DMS53 (cell line): ENCODE measurements around the gene CLMN.
"Not testable (repeated sequence)": the region's sequence is repeated elsewhere in the genome, so short reads cannot be mapped to it uniquely, and the experiment has no call there.

Experiments used
- DNase-seq: peaks from one replicate; lab custom pipeline; 2025; lab: John Stamatoyannopoulos, UW

CLMN gene

DNA sequence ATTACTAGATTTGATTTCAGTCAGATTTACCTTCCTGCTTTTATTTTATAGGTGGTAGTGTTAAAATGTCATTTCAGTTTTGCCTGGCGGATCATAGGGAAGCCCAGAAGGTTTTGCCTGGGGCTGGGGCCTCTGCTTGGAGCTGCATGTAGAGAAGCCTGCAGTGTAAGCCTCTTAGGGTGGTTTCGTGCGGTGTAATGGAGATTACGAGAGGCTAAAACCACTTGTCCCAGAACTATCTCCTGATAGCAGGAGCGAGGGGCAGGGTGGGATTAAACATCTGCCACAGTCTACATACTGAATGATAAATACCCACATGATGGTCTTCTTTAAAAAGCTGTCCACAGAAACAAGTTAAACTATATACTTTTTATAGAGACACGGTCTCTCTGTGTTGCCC is 127.4 kb downstream of the CLMN start:
- no peak for DNase-seq

DNA sequence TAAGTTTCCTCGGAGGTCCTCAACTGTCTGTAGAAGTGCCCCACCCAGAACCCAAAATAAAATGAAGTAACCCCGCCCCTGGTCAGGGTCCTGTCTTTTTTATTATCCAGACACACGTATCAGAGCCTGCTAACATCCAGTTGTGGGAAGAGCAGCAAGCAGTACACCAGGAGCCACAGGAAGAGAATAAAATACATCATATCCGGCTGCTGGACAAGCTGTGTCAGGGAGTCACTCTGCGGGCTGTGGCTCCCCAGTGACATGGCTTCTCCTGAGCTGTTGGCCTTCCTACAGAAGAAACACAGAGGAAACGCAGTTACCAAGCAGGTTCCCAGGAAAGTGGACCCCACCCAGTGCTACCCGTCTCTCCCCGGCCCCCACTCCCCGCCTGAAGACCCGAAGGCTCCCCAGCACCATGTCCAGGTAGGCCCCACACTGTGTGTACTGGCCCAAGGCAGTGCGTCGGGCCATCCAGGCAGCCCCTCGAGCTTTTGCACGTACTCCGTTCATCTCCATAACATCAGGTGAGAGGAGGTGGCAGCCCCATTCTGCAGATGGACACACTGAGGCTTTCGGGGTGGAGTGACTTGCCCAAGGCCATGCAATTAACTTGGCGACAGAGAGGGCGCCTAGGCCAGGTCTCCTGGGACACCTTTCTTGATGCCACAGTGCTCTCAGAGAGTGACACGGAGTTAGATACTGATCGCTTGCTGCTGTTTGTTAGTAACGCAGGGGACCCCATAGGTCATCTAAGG is 128.1 kb downstream of the CLMN start:
- DNase-seq: no peak

DNA sequence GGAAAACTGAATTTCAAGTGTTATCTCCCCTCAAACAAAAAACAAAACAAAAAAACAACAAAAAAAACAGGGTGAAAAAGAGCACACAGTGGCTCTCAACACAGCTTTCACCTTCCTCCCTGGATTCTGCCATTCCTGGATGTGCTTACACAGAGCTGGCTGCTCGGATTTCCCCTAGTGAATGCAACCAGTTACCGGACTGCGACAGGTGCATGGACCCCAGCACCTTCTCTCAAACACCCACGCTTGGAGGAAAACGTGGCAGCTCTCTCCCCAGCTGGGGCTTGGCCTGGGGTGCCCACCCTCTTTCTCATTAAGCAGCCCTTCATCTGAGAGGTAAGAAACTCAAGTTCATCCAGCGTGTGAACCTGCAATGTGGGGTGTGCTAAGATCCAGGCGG is 128.9 kb downstream of the CLMN start:
- no peak for DNase-seq

DNA sequence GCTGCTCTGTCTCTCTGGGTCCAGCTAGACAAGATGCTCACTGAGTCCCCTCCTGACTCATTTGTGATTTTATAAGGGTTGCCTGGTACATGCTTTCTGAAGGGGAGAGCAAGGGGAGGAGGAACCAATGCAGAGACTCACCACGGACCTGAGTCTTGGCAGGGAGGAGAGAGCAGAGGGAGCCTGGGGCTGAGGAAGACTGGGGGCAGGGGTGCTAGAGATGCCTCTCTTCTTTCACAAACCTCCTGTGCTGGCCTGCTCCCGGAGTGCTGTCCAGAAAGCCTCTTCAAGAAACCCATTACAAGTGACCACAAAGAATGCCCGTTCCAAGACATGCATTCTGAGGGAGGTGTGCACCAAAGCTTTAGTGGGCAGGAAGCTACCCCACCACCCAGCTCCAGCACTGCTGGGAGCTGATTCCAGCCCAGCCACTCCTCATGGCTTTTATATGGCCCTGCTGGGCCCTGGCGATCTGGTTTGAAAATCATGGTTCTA is 129.3 kb downstream of the CLMN start:
- DNase-seq: no peak

DNA sequence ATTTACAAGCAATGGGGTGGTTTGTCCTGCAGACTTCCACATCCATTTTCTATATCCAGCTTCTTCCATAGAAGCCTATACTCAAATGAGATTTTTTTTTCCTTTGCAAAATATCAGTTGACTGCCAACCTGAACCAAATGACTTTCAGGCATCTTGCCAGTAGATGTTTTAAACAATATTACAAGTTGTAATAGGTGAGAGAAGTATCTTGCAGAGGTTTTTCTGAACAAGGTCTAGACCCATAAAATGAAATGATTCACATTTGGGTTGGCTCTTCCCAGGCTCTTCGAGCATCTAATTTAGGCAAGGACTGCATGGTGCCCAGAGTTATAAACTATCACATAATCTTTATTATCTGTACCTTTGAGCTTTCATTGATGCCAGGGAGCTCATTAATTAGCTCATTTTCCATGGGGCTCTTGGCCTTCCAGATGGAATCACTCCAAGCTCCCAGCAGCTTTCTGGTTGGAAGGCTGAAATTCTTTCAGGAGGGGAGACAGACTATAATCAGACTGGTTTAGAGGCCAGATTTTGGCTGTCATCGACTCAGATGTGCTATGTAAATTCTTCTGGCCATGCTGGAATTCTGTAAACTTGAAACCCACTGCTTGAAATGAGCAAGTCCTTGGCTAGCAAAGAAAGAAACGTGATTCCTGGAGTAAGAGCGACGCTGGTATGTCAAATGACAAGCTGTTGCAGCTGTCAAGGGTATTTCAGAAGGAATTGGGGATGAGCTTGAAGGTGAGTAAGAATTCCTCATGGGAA is 130.2 kb downstream of the CLMN start:
- no peak for DNase-seq

DNA sequence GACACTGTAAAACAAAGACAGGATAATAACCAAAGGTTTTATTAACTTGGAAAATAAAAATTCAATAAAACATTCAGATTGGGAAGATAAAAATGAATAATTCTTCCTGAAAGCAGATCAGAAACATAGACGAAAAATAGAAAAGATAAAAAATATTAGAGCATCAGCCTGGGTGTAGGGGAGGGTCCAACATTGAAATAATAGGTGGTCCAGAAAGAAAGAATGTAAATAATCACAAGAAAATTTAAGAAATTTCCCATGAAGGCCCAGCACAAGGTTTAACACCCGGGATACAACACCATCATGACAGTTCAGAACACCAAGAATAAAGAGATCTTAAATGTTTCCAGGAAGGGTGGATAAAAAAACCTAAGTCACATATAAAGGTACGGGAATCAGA is 131.3 kb downstream of the CLMN start:
- no peak for DNase-seq

DNA sequence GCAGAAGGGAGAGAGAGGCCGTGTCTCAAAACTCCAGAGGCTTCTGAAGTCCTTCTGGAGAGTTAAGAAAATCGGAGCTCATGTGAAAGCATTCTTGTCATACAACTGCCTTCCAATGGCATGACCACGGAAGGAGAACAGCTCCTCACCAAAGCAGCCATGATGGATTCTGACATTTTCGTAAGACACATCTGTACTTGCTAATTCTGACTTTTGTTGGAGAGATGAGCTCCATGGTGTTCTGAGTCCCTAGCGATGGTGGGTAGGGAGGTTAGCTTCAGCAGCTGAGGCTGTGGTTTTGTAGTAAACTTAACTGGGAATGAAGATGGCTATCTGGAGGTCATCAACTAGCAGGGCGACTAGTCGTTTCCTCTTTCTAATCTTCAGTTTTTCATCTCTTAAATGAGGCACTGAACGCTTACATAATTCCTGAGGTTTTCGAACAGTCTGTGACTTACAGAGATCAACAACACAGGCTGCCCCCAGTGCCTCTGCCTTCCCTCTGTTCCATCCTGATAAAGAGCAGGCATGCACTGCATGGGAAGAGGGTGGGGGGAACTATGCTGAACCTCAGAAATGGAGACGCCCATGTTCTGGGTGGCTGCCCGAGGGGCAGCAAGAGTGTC is 133.8 kb downstream of the CLMN start:
- no peak for DNase-seq

DNA sequence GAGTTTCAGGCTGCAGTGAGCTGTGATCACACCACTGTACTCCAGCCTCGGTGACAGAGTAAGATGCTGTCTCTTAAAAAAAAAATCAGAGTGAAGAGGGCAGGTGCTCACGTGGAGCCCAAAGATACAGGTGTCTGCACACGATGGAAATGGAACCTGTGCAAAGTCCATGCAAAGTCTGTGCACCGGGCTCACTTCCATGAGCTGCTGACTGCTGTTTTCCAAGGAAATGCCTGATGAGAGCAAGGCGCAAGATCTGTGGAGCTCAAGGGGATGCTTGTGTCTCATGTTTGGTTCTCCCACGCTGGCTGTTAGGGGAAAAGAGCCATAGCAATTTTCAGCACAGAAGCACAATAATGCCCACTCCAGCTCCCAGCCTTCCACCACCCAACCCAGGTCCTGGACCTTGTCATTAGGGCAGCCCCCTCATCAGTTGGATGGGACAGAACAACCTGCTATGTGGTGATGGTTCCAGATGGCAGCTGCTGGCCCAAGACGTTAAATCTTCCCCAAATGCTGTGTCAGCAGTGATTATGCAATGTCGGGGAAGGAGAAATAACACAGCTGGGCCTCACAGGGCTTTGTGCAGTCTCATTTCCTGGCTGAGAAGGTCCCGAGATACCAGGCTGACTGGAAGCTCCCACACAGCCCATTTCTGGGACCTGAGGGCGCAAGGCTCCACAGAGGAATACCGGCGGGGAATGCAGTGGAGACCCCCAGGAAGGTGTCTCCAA is 134.5 kb downstream of the CLMN start:
- no peak for DNase-seq

DNA sequence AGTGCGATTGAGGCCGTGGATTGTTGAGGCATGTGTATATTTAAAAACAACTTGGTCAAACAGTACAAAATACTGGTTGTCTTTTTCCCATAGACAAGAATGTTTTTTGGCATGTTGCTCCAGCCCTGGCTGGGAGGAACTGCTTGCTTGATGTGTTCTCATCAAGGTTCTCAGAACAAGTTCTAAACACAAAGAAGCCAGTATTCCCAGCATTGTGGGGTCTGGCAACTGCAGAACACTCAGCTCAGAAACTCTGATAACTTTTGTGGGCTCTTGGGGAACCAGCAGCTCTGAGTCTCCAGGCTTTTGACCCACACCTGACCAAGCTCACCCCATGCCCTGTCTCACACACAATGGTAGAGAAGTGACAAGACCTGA is 135.3 kb downstream of the CLMN start:
- DNase-seq: no peak

DNA sequence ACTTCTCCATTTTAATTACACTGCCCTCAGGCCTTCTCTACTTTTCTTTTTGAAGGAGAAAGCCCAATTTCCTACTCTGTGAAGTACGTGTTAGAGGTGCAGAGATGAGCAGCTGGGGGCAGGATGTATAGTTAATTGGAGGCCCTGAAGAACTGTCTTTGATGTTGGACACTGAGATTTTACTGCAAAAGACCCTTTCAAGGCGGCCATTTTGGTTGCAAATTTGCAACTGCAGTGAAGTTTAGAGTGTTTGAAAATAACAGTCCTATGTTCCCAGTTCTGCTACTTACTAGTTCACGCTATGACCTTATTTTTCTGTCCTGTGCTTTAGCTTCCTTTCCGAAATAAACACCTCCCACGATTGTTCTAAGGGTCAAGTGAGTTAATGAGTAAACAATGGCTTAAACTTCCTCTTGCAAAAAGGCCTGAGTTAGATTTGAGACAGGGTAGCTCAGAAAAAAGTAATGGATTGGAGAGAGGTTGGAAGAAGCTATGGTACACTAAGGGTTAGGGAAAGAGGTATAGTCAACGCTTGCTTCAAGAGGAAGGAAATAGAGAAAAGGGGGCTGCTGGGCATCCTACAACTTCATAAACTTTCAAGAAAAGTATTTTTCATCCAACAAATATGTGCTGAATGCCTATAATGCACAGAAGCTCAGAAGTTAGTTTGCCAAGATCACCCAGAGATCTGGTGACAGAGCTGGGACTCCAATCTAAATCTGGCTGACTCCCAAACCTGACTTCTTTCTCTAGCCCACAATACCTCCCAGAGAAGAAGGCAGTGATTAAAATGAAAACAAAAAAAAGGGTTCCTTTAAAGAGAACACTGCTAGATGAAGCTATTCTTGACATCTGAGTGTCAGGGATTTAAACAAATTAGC is 135.9 kb downstream of the CLMN start:
- no peak for DNase-seq

DNA sequence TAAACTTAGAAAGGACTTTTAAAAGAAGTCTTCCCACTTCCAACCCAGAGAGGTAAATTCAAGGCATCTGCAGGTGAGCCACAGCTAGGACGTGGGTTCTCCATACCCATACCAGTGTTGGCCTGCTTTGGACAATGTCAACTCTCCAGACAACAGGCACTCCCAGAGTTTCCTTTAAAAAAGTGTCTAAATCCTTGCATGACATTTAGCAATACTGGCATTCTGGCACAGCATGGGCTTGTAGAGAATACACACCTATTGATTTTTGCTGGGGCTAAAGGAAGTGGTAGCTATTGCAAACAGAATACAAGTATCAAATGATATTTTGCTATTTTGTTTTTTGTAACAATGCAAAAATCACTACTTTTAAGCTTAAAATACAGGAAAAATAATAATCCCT is 136.6 kb downstream of the CLMN start:
- no peak for DNase-seq

DNA sequence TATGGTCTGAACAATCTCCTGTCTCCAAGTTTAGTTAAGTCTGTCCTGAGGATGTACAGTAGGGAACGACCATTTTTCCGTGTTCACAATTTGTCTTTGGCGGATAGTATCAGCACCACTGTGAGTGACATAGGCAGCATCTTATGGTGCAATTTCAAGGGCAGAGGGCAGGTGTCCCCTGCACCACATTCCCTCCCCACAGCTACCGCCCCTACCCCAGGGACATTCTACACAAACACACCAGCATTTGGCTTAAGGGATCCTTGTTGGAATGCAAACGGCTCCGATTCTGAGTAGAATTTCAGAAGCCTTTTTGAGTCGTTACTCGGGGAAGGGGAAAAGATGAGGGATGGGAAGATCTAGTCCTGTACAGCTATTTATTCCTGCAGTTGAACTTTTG is 137.3 kb downstream of the CLMN start:
- no peak for DNase-seq

DNA sequence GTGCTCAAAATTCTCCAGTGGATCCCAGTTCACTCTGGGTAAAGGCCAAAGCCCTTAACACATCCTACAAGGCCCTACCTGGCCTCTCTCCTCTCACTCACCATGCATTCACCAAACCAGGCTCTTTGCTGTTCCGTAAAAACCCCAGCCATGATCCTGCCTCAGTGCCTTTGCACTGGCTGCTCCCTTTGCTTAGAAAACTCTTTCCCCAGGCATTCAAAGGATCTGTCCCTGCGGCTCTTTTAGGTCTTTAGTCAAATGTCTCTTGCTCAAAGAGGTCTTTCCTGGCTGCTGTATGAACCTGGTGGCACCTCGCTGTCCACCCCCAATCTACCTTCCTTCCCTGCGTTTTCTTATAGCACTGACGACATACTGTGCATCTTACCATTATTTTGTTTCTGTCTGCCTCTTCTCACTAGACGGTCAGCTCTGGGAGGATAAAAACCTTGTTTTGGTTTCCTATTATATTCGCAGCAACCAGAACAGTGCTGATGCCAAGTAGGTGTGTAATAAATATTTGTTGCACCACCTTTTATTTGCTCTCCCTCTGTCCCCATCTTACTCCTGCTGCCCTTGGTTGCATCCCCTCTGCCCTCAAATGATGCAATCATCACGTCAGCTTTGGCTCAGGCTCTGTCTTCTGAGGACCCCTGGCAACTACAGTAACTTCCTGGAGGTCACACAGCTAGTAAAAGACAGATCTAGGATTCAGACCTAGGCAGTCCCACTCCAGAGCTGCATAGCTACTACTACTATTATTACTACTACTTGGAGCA is 138.6 kb downstream of the CLMN start:
- no peak for DNase-seq

DNA sequence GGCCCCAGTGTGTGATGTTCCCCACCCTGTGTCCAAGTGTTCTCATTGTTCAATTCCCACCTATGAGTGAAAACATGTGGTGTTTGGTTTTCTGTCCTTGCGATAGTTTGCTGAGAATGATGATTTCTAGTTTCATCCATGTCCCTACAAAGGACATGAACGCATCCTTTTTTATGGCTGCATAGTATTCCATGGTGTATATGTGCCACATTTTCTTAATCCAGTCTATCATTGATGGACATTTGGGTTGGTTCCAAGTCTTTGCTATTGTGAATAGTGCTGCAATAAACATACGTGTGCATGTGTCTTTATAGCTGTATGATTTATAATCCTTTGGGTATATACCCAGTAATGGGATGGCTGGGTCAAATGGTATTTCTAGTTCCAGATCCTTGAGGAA is 144.0 kb downstream of the CLMN start:
- DNase-seq: not testable (repeated sequence)

DNA sequence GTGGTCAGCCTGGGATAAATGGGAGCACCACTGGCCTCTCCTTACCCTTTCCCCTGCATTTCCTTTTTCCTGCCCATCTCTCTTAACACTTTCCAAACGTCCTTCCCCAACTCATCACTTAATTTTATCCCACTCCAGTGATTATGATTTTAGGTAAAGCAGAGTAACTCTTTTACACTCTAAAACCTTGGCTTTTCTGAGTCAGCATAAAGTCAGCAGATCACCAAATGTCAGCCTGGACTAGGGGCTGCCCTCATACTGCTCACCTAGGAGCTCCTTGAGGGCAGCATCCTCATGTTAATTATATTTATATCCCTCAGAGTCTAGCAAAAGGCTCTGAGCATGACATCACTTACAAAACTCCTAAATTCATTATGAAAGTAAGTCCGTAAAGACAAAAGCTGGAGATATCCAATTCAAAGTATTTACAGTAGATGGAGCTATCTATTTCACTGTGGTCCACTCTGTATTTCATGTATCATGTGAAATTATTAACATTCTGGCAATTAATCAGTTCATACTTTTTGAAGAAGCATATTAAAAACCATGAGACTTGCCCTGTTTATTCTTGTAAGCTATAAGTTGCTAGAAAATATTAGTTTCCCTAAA is 145.4 kb downstream of the CLMN start:
- DNase-seq: no peak

DNA sequence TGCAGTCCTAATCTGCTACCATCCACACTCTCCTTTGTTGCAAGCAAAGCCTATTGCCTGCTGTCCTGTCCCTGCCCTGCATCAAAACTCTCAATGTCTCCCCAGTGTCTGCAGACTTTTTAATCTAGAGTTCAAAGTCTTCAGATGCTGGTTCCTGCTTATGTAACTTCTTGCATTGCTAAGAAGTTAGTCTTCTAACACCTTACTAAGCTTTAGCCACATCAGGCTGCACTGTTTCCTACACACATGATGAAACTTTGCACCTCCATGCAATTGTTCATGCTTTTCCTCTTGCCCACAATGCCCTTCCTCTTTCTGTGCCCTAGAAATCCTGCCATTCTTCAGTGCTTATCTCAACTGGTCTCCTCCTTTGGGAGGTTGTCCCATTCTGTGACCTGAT is 146.2 kb downstream of the CLMN start:
- DNase-seq: no peak

DNA sequence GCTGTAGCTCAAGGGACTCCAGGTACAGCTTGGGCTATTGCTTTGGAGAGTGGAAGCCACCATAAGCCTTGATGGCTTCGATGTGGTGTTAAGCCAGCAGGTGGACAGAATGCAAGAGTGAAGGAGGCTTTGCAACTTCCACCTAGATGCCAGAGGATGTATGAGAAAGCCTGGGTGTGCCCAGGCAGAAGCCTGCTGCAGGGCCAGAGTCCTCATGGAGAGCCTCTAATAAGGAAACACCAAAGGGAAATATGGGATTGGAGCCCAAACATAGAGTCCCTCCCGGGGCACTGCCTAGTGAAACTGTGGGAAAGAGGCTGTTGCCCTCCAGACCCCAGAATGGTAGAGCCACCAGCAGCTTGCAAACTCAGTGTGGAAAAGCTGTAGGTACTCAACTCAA is 152.5 kb downstream of the CLMN start:
- no peak for DNase-seq

DNA sequence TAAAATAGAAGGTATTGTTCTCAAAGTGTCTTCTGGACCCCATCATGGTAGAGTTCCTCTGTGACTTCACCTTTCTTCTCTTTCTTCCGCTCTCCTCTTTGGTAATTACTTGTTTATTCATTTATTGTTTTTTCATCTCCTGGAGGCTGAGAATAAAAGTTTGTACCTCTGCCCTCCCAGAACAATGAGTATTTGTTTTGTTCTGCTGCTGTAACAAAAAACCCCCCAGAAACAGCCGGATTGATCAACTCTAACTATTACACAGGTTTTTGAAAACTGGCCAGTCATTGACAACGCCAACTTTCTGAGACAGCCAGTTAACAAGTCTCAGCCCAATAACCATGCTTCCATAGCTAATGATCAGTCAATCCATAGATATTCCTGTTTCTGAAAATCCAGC is 154.2 kb downstream of the CLMN start:
- DNase-seq: no peak

DNA sequence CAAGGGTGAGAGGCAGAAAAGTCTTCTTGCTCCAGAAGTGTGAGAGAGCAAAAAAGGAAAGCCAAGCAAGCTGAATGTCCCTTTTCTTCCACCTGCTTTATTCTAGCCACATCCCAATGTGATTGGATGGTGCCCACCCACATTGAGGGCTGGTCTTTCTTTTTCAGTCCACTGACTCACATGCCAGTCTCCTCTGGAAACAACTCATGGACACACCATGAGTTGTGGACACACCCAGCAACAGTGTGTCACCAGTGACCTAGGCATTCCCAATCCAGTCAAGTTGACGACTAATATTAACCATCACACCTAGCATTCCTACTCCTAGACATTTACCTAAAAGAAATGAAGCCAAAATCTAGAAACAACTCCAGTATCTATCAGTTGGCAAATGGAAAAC is 155.2 kb downstream of the CLMN start:
- DNase-seq: no peak

DNA sequence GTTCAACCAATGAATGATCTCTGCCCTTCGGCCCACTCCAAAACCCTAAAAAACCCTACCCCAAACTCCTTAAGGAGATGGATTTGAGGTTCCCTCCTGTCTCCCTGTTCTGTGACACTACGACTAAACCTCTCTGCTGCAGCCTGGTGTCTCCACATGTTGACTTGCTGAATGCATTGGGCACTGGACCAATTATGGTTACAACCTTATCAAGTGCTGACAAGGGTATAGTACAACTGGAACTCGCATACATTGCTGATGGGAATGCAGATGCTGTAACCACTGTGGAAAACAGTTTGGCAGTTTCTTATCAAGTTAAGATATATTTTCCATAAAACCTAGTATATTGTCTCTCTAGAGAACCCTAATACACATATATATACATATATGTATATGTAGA is 156.0 kb downstream of the CLMN start:
- no peak for DNase-seq
